ENCODE data around the gene SRP14. TPM values are rescaled to one million over a fixed set of nuclear protein-coding genes. Genes with fewer than 3 reads are reported as not detected.

The SRP14 gene
- total RNA-seq, 1 experiment from 2014 or later = 200 TPM

- Mint-ChIP-seq H3K36me3 (ENCODE audit: insufficient read depth in 1 of 3, low read depth in 3 of 3) (peaks cover 2 to 10% (median 7%) of the 10 kb centered on the region in 3 experiments; a peak in 3 of 7 replicates), H3K27ac (no peak overlapping the region; a peak in 1 of 7 replicates), H3K4me1 (peaks cover 25 to 40% of the 10 kb centered on the region in 2 experiments), H3K27me3 (ENCODE audit: low read depth) (peaks cover 3% of the 10 kb centered on the region), H3K9me3 (peaks cover 4 to 10% of the 10 kb centered on the region in 2 experiments; a peak in 3 of 5 replicates), H3K4me3 (no peak overlapping the region)
- Histone ChIP-seq H4K20me1 (ENCODE audit: control insufficient read depth, insufficient read depth, insufficient read length) (no peaks in the 10 kb centered on the region), H3K4ac (ENCODE audit: low read depth, low read length) (no peak overlapping the region), H4K91ac (ENCODE audit: insufficient read length, low read depth, low read length) (no peak overlapping the region), H2AK5ac (ENCODE audit: insufficient read length, low read length) (no peak overlapping the region), H3K79me1 (ENCODE audit: insufficient read depth, low read depth, low read length, poor library complexity, severe bottlenecking) (no peaks in the 10 kb centered on the region), H3K4me2 (ENCODE audit: insufficient read depth, insufficient read length, low read length) (no peak overlapping the region), H2BK15ac (ENCODE audit: low read depth, low read length) (no peak overlapping the region), H3K14ac (ENCODE audit: insufficient read depth, low read length) (no peak overlapping the region), H3K23ac (ENCODE audit: insufficient read length, low read depth, low read length) (no peak overlapping the region), H2BK12ac (ENCODE audit: insufficient read length, low read depth, low read length) (no peak overlapping the region), H3K18ac (ENCODE audit: insufficient read length, low read depth, low read length) (no peak overlapping the region), H3K27me3 (ENCODE audit: insufficient read depth, low read length) (no peaks in the 10 kb centered on the region), H2AFZ (ENCODE audit: low read length) (no peak overlapping the region), H3K23me2 (ENCODE audit: insufficient read length, low read depth, low read length, poor library complexity, severe bottlenecking) (no peaks in the 10 kb centered on the region), H2BK5ac (ENCODE audit: insufficient read length, low read length) (no peak overlapping the region), H4K8ac (replicated peaks; ENCODE audit: insufficient read length, low read depth, low read length) (no peak overlapping the region), H3T11ph (ENCODE audit: low read length) (no peak overlapping the region), H3K56ac (ENCODE audit: insufficient read length, low read depth, low read length) (no peak overlapping the region), H2BK120ac (ENCODE audit: low read depth, low read length, poor library complexity, severe bottlenecking) (no peak overlapping the region), H4K5ac (ENCODE audit: insufficient read length, low read depth, low read length) (no peak overlapping the region), H2BK20ac (ENCODE audit: low read depth, low read length, poor library complexity, severe bottlenecking) (no peak overlapping the region), H3K9ac (ENCODE audit: extremely low read depth, insufficient read length, low read length) (no peak overlapping the region), H3K4me1 (ENCODE audit: insufficient read depth, low read length) (no peaks in the 10 kb centered on the region; the same call in none of the 2 replicates), H3K79me2 (ENCODE audit: insufficient read depth, low read length) (no peaks in the 10 kb centered on the region), H3K27ac (ENCODE audit: insufficient read length, low read depth, low read length) (no peak overlapping the region), H3K9me3 (ENCODE audit: control insufficient read depth, low read depth, low read length) (no peaks in the 10 kb centered on the region)
- TF ChIP-seq CTCF (conservative IDR thresholded peaks at IDR 0.05) = peak; percentile 33; the same call in 2 of the 3 replicates
- no CpG with 5 or more reads among the region's 34 CpGs for WGBS (ENCODE audit: extremely low coverage, insufficient read length, low lambda C conversion rate)
- peak; percentile 57 for DNase-seq
Observed at GRCh38 chr15:40072216-40072990, 33.4 kb upstream of the SRP14 start.
